ENCODE data around the gene PLCB4. TPM values are rescaled to one million over a fixed set of nuclear protein-coding genes. Genes with fewer than 3 reads are reported as not detected.

Gene PLCB4
- total RNA-seq, 2 donors from 2014 or later: 15.3 to 24.1 TPM

GRCh38 chr20:9353916-9354276, 285.0 kb downstream of the PLCB4 start:
- no peak for ATAC-seq (ENCODE audit: insufficient number of reproducible peaks, low FRiP score, low read depth)
- TF ChIP-seq CTCF (IDR thresholded peaks at IDR 0.05): no peak

GRCh38 chr20:9354579-9354978, 285.7 kb downstream of the PLCB4 start:
- H3K27me3 ChIP-seq (replicated peaks; ENCODE audit: insufficient read depth): no peaks in the 10 kb centered on the region
- no peaks in the 10 kb centered on the region for H3K9me3 ChIP-seq
- no peaks in the 10 kb centered on the region for H3K36me3 ChIP-seq
- H3K4me3 ChIP-seq: no peak overlapping the region
- no peak for ATAC-seq (ENCODE audit: insufficient number of reproducible peaks, low FRiP score, low read depth)
- TF ChIP-seq CTCF (IDR thresholded peaks at IDR 0.05): no peak
- no peak overlapping the region for H3K27ac ChIP-seq
- peaks cover 0 to 2% of the 10 kb centered on the region in 2 donors for H3K4me1 ChIP-seq (ENCODE audit: control insufficient read depth in 1 of 2, low read depth in 2 of 2)
- DNase-seq (ENCODE audit: low spot score): no peak

More at GRCh38 chr20:9353916-9354276, 285.0 kb downstream of the PLCB4 start:
- H3K4me1 ChIP-seq (ENCODE audit: control insufficient read depth in 1 of 2, low read depth in 2 of 2): no peaks in the 10 kb centered on the region
- H3K27me3 ChIP-seq (replicated peaks; ENCODE audit: insufficient read depth): no peaks in the 10 kb centered on the region
- no peaks in the 10 kb centered on the region for H3K36me3 ChIP-seq
- DNase-seq (ENCODE audit: low spot score): no peak
- H3K9me3 ChIP-seq: no peaks in the 10 kb centered on the region
- no peak overlapping the region for H3K4me3 ChIP-seq
- no peak overlapping the region for H3K27ac ChIP-seq

GRCh38 chr20:9358001-9358400, 289.1 kb downstream of the PLCB4 start:
- H3K36me3 ChIP-seq: no peaks in the 10 kb centered on the region
- no peak for ATAC-seq (ENCODE audit: insufficient number of reproducible peaks, low FRiP score, low read depth)

GRCh38 chr20:9359561-9360308, 290.8 kb downstream of the PLCB4 start:
- H3K4me3 ChIP-seq: no peak overlapping the region
- peaks cover 7 to 31% of the 10 kb centered on the region in 2 donors for H3K4me1 ChIP-seq (ENCODE audit: control insufficient read depth in 1 of 2, low read depth in 2 of 2)
- no peak overlapping the region for H3K27ac ChIP-seq
- no peak for ATAC-seq (ENCODE audit: insufficient number of reproducible peaks, low FRiP score, low read depth)
- peak; percentile 43 for TF ChIP-seq CTCF (IDR thresholded peaks at IDR 0.05)
- no peaks in the 10 kb centered on the region for H3K9me3 ChIP-seq
- no peak for DNase-seq (ENCODE audit: low spot score)
- H3K27me3 ChIP-seq (replicated peaks; ENCODE audit: insufficient read depth): no peaks in the 10 kb centered on the region
- no peaks in the 10 kb centered on the region for H3K36me3 ChIP-seq

More at GRCh38 chr20:9358001-9358400, 289.1 kb downstream of the PLCB4 start:
- no peak for DNase-seq (ENCODE audit: low spot score)
- Histone ChIP-seq H3K27me3 (replicated peaks; ENCODE audit: insufficient read depth) (no peaks in the 10 kb centered on the region), H3K4me3 (no peak overlapping the region), H3K9me3 (no peaks in the 10 kb centered on the region), H3K27ac (no peak overlapping the region), H3K4me1 (ENCODE audit: control insufficient read depth in 1 of 2, low read depth in 2 of 2) (peaks cover 7 to 29% of the 10 kb centered on the region in 2 donors)
- no peak for TF ChIP-seq CTCF (IDR thresholded peaks at IDR 0.05)

GRCh38 chr20:9360431-9360830, 291.5 kb downstream of the PLCB4 start:
- DNase-seq (ENCODE audit: low spot score) (no peak), ATAC-seq (ENCODE audit: insufficient number of reproducible peaks, low FRiP score, low read depth) (no peak)
- Histone ChIP-seq H3K27ac (no peak overlapping the region), H3K4me1 (ENCODE audit: control insufficient read depth in 1 of 2, low read depth in 2 of 2) (peaks cover 7 to 31% of the 10 kb centered on the region in 2 donors), H3K27me3 (replicated peaks; ENCODE audit: insufficient read depth) (no peaks in the 10 kb centered on the region), H3K36me3 (no peaks in the 10 kb centered on the region), H3K4me3 (no peak overlapping the region), H3K9me3 (no peaks in the 10 kb centered on the region)
- no peak for TF ChIP-seq CTCF (IDR thresholded peaks at IDR 0.05)

Measured in thoracic aorta (tissue), 2 donors.